Measurements from ENCODE around the gene NANOS2.

The NANOS2 gene

DNA sequence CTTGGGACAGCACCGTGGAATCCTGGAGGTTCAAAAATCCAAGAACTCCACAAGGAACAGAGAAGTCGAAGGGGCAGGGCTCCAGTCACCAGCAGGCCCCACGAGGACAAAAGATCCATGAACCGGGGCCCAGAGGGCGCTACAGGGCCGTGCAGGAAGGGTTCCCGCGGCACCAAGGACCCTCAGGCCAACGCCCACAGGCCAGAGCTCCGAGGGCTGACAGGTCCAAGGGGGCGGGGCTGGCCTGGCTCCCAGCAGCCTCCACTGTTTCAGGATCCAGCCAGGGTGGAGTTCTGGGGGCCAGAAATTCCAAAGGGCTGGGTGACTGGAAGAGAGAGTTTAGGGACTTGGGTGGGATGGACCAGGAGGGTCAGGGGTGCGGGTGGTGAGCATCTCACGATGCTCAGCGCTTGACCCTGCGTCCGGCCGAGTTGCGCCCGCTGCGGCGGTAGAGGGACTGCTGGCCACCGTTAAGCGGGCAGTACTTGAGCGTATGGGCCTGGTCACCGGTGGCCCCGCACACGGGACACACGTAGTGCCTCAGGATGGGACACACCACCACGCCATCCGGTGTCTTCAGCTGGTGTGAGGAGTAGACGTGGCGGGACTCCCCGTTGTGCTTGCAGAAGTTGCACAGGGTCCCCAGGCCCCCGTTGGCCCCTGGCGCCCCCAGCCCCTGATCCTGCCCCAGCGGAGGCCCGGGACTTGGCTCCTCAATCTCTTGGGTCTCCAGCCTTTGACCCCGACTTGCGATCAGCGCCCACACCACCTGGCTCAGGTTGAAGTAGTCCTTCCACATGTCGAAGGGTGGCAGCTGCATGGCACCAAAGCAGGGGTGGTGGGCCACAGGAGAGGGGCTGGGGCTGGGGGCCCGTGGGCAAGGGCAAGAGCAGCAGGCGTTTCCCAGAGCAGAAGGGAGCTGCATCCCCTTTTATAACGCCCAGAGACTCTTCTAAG, at the start of gene NANOS2:
NANOS2 (minus strand) TSS at position 905 of the 957 bp plus-strand sequence; CDS start at position 820, 85 bp downstream.
- no peak for DNase-seq

- no peak for DNase-seq
Observed at GRCh38 chr19:45962021-45962420, 47.4 kb upstream of the NANOS2 start.

- DNase-seq, result no peak
Observed at GRCh38 chr19:45960595-45961235, 46.1 kb upstream of the NANOS2 start.

- DNase-seq, result no peak
Observed at GRCh38 chr19:45959517-45960025, 45.0 kb upstream of the NANOS2 start.

DNA sequence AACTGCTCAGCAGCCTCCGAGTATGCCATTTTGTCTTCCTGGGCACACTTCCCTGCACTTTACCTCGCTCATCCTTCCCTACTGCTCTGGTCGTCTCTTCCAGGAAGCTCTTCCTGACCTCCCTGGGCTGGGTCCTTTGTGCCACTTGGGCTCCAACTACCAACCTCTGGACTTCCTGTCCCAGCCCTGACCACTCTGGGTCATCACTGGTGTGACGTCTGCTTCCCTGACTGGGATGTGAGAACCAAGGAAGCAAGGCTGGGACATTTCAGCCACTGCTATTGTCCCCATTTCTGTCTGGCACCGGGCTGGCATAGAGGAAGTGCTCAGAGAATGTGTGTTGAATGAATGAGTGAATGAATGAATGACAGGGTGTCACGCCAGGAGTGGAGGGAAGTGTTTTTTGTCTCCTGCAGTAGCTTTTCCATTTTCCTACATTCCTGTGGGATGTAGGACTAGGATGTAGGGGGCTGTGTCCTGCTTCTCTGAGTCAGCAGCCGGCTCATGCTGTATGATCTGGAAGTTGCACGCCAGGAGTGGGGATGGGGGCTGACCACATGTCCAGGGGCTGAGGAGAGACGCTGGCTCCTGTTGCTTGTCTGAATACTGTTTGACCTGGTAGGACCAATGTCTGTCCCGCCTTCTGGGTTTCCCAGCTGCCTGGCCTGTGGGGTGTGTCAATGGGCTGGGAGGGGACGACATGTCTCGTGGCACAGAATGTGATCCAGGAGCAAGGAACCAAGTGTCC, 44.4 kb upstream of the NANOS2 start:
- no peak for DNase-seq

GRCh38 chr19:45958320-45958719, 43.7 kb upstream of the NANOS2 start:
- no peak for DNase-seq

DNA sequence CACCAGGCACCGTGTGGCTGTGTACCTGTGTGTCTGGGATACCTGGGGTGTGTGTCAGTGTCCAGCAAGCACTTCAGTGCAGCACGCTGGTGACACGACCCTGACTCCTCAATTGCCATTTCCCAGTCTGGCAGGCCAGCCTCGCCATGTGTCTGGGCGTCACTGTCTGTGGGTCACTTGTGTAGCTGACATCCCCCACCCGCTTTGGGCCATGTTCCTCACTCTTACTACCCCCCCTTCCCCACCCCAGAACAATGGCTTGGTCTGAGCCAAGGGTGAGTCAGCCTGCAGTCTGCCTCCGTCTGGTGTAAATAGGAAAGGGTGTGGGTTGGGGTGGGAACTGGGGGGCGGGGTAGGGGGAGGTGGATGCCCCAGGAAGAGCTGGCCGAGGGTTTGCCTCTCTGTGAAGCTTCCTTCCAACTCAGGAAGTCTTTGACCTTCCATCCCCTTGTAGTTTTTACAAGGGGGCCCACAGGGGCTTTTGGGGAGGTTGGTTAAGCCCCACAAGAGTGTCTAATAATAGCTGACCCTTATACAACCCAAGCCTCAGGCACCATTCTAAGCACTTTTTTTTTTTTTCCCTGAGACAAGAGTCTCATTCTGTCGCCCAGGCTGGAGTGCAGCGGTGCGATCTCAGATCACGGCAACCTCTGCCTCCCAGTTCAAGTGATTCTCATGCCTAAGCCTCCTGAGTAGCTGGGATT, 41.5 kb upstream of the NANOS2 start:
- no peak for DNase-seq

GRCh38 chr19:45954156-45954555, 39.6 kb upstream of the NANOS2 start:
- DNase-seq, result no peak

- no peak for DNase-seq
Observed at GRCh38 chr19:45953676-45954075, 39.1 kb upstream of the NANOS2 start.

DNA sequence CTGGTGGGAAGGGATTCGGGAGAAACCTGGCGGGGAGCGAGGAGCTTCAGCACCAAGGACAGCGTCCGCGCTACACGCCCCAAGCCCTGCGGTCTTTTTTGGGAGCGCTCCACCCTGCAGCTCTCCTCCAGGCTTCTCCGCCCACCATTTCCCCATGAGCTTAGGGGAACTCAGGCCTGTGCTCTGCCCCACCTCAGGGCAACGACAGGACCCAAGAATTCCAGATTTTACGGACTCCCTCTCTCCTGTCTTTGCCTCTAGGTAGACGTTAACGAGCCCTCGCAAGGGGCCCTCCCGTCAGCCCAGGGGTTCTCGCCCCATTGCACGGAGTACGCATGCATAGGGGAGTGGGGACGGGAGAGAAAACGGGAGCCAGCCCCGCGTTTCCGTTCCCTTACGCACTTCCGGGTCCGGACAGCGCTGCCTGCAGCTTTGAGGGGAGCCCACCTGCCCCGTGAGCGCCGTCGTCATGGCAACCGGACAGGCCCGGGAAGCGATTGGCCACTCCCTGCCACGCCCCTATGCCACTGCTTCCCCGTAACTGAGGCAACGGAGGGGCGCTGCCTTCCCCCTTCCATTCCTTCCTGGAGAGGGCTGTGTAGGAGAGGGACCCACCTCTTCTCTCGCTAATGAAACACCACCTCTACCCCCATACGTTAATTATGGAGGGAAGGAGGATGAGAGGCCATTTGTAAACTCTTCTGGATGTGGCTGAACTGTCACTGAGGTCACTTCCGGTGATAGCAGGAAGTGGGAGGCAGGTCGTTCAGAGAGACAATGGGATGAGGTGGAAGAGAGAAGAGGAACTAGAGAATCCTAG, 38.3 kb upstream of the NANOS2 start:
- DNase-seq, result no peak

GRCh38 chr19:45952341-45952685, 37.7 kb upstream of the NANOS2 start:
- DNase-seq, result no peak

GRCh38 chr19:45947926-45948325, 33.3 kb upstream of the NANOS2 start:
- DNase-seq, result no peak

DNA sequence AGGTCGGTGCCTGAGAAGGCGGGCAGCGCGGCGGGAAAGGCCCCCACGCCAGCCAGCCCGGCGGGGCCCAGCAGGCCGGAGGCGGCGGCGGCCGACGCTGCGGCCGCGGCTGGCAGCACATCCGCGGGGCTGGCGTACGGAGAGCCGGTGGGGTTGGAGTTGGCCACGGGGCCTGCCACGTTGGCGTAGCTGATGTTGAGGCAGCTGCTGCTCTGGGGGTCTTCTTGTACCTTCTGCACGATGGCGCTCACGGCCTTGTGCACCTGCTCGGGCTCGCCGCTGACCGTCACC, 25.9 kb upstream of the NANOS2 start:
- DNase-seq, result no peak

DNA sequence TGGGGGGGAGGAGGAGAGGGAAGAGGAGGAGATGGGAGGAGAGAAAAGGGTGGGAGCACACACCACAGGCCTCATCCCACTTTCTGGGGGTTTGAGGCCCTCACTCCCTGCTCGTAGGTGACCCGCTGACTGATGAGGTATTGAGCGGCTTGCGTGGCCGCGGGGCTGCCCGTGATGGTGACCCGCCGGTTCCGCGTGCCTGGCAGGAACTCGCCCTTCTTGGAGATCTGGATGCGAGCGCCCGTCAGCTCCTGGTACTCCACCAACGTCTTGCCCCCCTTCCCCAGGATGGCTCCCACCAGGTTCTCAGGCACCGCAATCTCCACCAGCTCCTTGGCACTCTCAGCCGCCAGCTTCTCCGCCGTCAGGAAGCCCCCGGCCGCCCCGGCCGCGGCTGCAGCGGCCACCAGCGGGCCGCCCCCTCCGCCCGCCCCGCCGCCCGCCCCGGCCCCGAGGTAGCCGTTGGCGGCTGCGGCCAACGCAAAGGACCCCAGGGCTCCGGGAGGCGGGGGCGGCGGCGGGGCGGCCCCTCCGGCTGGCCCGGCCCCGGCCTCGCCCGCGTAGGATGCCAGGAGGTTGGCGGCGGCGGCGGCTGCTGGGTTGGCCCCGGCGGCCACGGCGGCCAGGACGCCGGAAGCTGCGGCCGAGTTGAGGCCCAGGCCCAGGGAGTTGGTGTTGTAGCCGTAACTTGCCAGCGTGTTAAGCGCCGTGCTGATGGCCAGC, 25.4 kb upstream of the NANOS2 start:
- DNase-seq, result no peak

DNA sequence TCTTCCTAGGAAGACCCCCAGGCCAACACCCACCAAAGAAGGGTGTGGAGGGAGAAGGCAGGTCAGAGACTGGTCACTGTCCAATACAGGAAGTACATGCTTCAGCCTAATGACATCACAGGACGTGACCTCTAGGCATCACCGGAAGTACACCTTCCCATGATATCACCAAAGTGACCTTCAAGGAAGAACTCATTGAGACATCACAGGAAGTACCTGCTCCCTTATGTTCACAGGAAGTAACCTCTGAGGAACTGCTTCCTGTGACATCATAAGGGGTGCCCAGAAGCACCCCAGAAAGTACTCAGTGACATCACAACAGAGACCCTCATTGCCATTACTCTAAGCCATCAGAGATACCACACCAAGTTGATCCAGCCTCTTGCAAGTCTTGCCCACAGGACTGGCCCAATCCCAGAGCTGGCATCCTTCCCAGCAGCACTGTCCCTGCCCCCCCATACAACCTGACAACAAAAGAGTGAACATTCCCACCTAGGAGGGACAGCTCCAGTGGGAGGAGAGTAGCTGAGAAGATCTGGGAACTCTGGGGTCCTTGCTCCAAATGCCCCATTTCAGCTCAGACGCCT, 24.2 kb upstream of the NANOS2 start:
- no peak for DNase-seq

- no peak for DNase-seq
Observed at GRCh38 chr19:45935267-45935666, 20.7 kb upstream of the NANOS2 start.

DNA sequence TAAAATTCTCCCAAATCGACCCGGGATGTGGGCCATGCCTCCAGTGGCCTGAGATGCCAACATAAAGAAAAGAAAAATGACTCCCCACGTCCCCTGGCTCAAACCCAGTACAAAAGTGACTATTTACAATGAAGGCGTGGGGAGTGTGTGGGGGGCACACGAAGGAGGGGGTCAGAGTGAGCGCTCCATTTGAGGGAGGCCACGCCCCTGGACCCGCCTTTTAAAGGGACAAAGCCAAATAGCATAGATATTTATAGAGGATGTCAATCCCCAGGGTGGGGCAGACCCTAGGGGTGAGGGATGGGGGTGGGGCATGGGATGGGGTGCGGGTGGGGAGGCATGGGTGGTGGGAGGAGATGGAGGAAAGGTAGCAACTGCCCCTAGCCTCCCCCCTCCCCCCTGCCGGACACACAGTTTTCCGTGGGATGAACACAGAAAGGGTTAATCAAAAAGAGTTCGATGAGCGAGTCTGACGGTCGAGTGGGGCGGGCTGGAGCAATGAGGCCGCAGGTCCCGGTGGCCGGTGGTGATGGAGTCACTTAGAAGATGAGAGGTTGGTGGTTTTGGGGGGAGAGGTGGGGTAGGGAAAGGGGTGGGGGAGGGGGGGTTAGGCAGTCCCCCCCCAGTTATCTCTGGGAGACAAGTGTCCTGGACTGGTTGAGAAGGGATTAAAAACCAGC, 20.1 kb upstream of the NANOS2 start:
- no peak for DNase-seq

- DNase-seq, result no peak
Observed at GRCh38 chr19:45933759-45934158, 19.2 kb upstream of the NANOS2 start.

DNA sequence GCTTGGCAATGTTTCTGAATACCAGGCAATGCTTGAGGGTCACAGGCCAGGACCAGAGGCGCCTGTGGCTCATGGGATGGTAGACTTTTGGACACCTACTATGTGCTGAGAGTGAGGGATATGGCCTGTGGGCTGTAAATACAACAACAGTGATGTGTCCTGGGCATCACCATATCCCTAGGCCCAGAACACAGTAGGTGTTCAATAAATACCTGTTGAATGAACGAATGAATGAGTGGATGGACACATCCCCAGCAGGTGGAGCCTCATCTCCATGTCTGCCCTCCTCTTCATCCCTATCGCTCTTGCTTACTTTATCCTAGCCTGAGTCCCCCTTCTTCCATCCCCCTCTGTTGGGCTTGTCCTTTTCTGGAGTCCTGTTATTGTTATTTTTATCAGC, 16.5 kb upstream of the NANOS2 start:
- no peak for DNase-seq

DNA sequence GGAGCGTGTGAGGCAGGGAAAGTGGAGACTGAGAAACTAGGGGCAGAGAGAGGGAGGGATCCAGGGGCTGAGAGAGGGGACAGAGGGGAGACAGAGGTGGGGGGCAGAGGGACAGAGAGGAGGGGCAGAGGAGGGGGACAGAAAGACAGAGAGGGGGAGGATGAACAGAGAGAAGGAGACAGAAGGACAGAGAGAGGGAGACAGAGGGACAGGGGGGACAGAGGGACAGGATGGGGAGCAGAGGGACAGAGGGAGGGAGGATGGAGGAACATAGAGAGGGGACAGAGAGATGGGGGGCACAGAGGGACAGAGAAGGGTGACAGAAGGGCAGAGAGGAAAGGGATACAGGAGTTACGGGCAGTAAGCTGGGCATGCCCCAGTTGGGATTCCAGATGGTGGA, 14.7 kb upstream of the NANOS2 start:
- DNase-seq, result no peak

Data from NCI-H510A treated with DMSO at 0.1 percent for 48 hours (cell line).